NCI-H2227 (cell line): ENCODE results near the gene ORC2.
A peak's percentile ranks its signal among the peaks of the same experiment; 100 is the strongest.
"Not testable (repeated sequence)": the region's sequence is repeated elsewhere in the genome, so short reads cannot be mapped to it uniquely, and the experiment has no call there.

Source experiments
- DNase-seq: peaks from one replicate; lab custom pipeline; 2025; ENCODE audit not compliant: unreplicated experiment; lab: John Stamatoyannopoulos, UW

The ORC2 gene

DNA sequence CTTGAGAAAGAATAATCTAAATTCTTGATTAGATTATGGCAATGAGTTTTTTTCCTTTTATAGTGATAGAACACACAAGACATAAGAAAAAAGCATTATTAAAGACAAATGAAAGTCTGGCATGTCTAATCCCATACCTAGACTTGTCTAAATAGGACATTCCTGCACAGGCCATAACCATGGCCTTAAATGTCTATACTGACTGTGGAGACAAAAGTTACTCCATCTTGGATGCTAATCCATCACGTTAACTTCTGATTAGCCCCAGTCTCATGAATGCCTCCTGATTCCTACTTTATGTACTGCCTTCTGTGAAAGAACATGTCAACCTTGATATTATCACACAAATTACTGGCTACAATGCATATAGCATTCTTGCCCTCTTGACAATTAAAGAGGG lies 23.6 kb downstream of the ORC2 start:
- no peak for DNase-seq

DNA sequence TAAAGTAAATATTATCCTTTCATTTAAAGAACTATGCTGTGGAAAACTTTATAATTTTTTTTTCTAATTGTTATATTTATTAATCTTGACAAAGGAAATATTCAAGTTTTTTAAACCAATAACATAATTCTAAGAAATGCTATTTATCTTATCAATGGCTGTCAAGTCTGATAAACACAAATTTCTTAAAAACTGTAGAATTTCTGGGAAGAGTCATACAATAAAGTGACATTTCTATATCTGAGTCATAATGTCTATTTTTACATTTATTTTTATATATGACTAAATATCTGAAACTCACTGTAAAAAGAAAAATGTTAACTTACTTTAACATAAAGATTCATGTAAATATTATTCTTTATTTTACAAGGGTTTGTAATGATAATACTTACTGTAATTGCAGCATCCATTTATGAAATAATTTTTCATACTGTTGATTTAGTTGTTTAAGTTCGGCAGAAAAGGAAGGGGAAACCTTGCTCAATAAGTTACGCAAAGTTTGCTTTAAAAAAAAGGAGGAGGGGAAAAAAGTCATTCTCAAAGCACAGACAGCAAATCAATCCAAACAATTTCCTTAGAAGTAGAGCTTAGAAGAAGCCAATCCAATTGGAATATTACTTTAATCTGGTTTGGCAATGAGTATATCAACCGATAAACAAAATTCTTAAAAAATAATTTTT lies 32.4 kb downstream of the ORC2 start:
- no peak for DNase-seq

DNA sequence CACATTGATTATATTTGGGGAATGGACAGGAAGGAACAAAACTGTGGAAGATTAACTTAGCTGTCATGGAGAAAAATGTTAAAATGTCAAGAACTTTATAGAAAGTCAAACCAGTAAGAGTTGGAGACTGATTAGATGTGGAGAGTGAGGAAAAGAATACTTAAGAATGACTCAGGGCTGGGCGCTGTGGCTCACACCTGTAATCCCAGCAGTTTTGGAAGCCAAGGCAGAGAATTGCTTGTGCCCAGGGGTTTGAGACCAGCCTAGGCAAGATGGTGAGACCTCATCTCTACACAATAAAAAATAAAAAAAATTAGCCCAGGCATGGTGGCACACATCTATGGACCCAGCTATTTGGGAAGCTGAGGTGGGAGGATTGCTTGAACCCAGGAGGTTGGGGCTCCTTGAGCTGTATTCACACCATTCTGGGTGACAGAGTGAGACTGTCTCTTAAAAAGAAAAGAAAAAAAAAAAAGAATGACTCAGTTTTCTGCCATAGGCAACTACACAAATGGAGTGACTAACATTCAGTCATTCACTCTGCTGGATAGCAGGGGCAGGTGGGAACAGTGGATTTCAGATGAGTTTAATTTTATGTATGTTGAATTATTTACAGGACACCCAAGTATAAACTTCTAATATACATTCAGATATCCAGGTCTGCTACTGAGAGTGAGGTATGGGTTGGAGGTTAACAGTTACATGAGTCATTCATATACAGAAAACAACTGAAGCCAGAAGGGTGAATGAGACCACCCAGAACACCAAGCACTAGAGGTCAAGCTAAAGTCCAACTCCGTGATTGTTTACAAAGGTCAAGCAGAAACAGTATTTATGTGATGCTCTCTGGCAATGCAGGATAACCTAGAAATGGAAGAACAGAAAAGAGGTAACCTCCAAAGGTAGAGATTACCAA lies 33.9 kb downstream of the ORC2 start:
- no peak for DNase-seq

DNA sequence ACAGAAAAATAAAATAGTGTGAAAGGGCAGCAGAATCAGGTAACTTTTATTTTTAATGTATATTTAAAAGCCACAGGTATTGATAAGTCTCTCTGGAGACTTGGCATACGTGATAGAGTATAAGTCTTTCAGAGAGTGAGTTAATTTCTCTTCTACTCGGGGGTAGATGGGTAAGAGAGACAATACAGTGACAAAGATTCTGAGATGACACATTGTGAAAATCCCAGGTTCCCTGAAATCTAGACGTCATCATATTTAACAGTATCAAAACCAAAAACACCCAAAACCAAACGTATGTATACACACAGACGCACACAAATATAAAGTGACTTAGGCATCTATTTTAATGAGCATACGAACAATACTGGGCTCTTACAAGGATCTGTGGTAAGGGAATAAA lies 41.0 kb downstream of the ORC2 start:
- no peak for DNase-seq

DNA sequence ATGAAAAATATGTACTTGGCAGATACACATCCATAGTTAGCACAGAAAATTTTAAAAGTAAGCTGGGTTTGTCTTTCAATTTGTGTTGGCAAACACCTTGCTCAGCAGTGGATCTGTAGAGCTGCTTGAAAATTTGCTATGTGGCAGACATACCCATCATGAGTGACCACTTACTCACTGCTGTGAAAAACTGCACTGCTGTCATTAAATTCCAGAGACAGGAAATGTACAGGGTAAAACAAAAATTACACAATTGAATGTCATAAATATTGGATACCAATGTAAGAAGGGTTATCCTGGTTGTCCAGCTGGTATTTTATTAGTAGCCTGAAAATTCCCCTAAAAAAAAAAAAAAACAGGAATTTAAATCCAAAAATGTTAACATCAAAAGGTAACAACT lies 49.8 kb downstream of the ORC2 start:
- DNase-seq, result no peak

DNA sequence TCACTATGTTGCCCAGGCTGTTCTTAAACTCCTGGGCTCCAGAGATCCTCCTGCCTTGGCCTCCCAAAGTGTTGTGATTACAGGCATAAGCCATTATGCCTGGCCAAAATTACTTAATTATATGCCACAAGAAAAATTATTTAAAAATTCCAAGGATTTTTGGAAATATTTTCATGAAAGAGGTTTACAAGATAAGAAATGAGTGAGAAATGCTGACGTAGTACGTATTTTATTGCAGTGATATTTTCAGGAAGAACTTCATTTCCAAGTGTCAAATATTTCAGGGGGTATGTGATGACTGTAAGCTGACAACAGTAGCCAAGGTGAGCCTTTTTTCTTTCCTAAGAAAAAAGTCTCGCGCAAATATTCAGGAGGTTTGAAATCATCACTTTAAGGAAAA lies 53.5 kb downstream of the ORC2 start:
- DNase-seq, result no peak

DNA sequence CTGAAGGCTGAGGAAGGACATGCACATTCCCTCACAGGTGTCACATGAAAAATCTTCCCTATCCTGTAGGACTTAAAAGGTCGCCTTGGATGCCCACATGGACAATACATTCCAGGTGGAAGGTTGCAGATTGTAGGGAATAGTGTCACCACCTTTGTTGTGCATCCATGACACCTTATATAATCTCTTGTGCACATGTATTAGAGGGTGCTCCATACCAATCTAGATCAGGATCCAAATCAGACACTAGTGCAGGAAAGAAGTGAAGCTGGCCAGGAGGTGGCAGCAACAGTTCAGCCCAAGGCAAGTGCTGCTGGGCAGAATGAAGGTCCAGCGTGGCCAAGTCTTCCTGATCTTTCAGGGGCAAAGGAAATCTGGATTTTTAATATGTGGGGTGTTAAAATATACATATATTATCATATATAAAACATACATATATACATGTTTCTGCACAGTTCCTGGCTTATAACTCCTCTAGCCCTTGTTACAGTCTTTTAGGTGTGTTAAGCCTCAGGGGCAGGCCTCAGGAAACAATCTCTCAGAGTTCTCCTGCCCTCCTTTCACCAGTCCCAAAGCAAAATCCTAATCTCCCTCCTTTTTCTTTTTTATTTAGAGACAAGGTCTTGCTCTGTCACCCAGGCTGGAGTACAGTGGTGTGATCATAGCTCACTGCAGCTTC lies 57.7 kb downstream of the ORC2 start:
- DNase-seq, result peak; percentile 63

DNA sequence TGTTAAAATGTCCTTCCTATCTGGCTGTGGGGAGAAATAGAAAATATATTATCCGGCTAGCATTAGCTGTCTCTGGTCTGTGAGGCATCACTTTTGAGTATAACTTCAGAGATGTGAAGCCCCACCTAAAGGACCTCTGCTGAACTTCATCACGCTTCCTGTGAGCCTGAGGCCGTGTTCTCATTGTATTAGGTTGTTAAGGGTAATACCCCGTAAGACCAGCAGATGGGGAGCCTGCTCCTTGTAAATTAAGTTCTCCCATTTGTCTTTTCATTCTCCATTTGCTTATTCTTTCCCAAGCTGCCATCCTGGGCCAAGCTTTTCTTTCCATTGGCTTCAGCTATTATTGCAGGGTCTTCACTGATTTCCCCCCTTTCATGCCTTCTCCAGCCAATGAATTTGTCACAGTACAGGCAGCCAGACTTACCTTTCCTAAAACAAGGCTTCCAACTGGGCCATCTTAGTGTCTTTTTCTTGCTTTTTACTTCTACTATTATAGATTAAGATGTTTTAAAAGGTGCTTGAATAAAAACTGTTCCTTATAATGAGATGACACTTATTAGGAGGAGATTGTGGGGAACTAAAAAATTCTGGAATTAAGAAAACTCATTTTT lies 61.9 kb downstream of the ORC2 start:
- DNase-seq, result peak; percentile 87

DNA sequence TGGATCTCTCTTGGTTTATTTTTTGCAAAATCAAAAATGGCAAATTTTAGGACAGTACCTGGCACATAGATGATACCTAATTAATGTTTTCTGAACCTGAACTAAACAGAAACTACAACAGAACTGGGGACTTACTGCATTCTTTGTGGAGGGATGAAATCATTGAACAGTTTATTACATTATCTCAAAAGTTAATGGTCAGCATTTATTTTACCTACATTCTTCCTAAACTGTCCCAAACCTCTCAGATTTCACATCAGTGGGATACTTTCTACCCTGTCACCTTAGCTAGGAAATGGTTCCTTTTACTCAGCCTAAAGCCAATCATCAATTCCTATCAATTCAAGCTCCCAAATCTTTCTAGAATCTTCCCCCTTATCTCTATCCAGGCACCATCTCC lies 64.0 kb downstream of the ORC2 start:
- no peak for DNase-seq

DNA sequence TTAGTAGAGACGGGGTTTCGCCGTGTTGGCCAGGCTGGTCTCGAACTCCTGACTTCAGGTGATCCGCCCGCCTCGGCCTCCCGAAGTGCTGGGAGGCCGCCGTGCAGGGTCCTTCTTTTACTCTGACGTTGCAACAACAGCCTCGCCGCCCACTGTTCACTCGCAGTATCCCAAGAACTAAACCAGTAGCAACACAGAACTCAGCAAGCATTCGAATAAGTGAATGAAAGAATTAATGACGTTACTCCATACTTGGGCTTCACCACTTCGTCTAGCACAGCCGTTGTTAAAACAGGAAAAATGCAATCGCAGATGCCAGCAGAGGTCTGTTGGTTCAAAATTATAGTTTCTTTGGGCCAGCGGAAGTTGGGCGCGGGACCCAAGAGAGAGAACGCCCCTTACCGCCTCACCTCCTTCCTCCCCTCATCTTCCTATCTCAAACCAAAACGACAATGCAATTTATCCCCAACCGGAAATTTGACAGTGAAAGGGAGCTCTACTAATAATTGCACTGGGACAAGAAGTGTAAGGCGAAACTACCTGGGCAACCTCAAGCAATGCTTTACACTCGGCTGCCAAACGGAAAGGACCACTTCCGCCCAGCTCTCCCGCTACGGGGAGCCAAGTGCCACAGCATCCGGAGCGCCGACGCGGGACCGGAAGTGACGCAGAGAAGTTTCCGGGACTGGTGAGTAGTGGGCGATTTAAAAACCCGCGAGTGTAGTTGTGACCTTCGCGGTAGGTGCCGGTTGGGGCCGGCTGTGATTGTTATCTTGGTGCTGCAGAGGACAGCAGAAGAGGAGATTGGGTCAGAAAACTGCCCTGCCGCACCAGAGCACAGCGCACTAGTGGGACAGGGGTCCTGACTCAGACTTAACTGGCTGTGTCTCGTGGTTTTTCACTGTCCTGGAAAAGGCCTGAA lies 74.5 kb downstream of the ORC2 start, which contains the start of the genes NIF3L1 and PPIL3:
Gene NIF3L1 (plus strand): TSS at position 668 of the 922 bp plus-strand sequence. CDS start 2,573 bp downstream, outside the sequence.
Gene PPIL3 (minus strand): TSS at position 374 of the 922 bp plus-strand sequence. CDS start 1,462 bp downstream, outside the sequence.
- peak; percentile 100 for DNase-seq

DNA sequence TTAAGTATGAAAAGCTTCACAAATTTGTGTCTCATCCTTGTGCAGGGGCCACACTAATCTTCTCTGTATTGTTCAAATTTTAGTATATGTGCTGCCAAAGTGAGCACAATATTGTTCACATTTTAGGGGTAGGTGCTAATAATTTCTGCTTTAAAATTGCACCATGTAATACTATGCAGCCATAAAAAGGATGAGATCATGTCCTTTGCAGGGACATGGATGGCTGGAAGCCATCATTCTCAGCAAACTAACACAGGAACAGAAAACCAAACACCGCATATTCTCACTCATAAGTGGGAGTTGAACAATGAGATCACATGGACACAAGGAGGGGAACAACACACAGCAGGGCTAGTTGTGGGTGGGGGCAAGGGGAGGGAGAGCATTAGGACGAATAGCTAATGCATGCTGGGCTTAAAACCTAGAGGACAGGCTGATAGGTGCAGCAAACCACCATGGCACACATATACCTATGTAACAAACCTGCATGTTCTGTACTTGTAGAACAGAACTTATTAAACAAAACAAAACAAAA lies 81.7 kb downstream of the ORC2 start:
- DNase-seq, result not testable (repeated sequence)

DNA sequence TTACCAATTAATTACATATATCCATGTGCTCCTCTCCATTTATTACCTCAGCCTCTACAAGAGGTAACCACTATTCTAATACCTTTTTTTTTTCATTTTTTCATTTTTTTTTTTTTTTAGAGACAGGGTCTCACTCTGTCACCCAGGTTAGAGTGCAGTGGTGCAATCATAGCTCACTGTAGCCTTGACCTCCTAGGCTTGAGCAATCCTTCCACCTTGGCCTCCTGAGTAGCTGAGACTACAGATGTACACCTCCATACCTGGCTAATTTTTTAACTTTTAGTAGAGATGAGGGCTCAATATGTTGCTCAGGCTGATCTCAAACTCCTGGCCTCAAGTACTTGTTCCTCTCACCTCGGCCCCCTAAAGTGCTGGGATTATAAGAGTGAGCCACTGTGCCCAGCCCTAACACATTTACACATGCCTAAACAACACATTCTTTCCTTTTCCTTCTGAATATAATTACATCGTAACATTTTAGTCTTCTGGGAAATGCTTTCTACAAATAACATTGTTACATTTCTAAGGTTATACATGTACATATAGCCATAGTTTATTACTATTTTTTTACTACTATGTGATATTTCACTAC lies 85.1 kb downstream of the ORC2 start:
- no peak for DNase-seq

DNA sequence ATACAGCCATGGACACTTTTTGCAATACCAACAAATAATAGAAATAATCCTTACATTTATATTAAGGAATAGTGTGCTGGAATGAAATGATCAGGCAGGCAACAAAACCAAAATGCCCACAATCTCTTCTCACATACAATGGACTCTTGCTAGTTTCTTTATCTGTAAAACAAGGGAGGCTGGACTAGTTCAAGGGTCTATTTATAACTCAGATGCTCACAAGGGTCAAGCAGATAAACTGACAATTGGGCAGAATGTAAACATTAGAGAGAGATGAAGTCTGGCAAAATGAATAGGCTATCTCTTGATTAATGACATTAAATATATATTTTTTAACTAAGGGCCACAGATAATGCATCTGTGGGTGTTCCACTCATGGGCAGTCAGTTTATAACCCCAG lies 86.0 kb downstream of the ORC2 start:
- no peak for DNase-seq

DNA sequence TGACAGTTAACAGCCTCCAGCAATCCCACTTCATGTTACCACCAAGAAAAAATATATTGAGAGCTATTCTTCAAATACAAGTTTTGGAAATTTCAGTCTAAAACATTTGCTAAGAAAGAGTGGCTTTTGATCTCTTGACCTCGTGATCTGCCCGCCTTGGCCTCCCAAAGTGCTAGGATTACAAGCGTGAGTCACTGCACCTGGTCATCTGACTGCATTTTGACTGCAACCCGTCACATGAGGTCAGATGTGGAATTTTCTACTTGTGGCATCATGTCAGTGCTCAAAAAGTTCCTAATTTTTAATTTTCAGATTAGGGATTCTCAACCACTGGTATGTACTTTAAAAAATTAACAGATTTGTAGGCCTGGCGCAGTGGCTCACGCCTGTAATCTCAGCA lies 89.9 kb downstream of the ORC2 start:
- no peak for DNase-seq

DNA sequence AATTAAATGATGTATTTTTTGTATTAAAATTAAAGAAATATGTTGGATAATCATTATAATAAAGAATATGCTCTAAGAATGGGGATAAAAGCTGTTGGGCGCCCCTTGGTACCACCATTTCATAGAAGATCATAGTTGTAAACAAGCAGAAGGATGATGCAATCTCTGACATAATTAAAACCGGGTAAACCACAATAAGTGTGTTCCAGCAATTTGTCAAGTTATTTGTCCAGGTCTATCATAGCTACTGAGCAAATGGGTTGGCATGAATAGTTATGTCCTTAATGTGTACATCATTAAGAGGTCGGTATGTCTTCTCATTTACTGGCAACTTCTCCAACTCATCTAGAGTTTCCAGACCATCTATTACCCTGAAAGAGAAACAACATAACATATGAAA lies 92.3 kb downstream of the ORC2 start:
- DNase-seq, result no peak

DNA sequence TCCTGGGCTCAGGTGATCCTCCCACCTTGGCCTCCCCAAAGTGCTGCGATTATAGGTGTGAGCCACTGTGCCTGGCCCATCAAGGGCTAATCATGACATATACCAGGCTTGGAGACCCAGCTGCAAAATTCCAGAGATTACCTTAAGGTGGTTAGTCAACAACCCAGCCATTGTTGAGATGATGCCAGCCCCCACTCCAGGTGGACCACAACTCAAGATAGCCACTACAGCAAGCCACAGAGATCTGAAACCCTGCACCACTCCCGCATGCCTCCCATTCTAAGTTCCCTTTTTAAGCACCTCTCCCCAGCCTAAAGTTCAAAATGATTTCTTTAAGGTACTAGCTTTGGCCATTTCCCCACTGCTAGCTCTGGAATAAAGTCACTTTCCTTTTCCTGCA lies 94.4 kb downstream of the ORC2 start:
- DNase-seq, result no peak

DNA sequence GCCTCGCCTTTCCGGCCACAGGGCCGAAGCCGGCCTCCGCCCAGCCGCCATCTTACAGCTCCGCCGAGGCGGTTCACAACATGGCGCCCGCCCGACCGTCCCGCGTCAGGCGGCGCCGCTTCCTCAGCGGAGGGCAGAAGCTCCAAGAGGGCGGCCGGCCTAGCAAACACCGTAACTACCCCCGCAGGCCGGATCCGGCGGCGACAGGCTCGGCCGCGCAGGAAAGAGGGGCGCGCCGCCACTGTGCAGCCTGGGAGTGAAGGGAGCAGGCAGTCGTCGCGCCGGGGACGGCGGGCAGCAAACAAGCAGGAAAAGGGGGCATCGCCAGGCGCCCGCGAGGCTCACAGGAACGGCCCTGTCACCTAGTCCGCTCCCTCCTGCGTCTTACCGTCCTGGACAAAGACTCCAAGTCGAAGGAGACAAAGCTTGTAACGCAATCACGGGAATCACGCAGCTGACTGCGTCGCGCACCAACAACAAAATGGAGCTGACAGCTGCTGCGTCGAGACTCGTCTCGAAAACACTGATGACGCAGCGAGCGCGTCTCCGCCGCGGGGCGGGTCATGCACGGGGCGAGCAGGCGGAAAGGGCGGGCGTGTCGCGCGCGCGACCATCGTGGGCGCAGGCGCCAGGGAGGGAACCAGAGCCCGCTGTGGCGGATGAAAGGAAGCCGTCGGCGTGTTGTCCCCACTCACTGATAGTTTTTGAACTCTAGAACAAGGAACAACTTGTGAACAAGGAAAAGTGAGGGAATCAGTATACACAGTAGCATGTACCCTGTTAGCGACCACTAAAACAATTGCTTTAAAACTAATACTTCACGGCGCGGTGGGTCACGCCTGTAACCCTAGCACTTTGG lies 99.1 kb downstream of the ORC2 start, which contains the start of gene CLK1:
Gene CLK1 (minus strand): TSS at position 483 of the 859 bp plus-strand sequence. CDS start 2,796 bp downstream, outside the sequence.
- DNase-seq, result peak; percentile 98

DNA sequence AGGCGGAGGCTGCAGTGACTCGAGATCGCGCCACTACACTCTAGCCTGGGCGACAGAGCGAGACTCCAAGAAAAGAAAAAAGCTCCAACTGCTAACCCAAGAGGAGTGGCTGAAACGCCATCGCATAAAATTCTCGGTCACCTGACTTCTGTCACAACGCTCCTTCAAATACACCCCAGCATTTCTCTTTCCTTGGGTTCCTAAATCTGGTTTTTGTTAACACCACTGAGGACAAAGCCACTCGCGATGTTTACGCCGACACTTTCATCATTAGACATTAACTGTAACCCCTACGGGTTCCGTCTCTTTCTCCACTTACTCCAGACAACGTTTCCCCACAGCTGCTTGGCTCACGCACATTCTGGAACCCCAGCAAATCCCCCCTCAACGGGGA lies 99.7 kb downstream of the ORC2 start:
- peak; percentile 77 for DNase-seq
